ENCODE results near the gene GLP2R.

DNA sequence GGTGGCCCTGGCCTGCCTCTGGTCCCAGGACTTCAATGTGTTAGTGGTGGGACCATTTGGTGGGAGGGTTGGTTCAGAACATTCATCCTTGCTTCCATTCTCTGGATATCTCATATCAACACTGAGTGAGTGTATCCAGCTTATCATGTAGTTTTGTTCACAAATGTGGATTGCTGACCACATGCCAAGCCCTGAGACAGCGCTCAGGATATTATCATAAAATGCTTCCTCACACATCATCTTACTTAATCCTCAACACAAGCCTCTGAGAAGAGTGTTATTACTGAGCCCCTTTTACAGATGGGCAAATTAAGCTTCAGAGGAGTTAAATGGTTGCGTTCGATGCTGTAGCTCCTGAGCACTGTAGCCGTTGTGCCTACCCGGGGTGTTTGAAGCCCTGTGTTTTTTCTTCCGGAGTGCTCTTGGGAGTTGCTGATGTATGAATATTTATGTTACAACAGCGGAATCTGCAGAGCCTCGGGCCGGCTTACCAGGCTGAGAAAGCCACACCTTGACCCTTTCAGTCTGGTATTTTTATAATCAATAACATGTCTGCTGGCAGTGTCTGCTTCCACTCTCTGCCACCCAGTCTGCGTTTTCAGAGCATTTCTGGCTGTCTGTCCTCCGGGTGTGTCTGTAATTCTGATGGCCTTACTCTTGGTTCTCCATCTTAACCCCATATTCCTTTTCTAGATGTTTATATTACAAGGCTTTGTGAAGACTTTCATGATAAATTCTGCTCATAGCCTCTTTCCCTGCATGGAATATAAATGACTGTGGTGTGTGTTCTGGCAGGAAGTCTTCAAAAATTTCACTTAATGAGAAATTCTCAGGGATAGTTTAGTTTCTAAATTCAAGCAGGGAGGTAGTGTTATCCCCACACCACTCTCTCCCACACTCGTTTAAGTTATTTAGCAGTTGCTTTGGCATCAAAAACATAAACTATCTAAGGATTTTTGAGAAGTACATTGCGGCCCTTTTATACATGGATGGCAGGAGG is 2.9 kb downstream of the GLP2R start:
- TF ChIP-seq, protein P1, sequence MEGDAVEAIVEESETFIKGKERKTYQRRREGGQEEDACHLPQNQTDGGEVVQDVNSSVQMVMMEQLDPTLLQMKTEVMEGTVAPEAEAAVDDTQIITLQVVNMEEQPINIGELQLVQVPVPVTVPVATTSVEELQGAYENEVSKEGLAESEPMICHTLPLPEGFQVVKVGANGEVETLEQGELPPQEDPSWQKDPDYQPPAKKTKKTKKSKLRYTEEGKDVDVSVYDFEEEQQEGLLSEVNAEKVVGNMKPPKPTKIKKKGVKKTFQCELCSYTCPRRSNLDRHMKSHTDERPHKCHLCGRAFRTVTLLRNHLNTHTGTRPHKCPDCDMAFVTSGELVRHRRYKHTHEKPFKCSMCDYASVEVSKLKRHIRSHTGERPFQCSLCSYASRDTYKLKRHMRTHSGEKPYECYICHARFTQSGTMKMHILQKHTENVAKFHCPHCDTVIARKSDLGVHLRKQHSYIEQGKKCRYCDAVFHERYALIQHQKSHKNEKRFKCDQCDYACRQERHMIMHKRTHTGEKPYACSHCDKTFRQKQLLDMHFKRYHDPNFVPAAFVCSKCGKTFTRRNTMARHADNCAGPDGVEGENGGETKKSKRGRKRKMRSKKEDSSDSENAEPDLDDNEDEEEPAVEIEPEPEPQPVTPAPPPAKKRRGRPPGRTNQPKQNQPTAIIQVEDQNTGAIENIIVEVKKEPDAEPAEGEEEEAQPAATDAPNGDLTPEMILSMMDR (IDR thresholded peaks at IDR 0.05), result no peak
- TF ChIP-seq TCF7L2 (IDR thresholded peaks at IDR 0.05; ENCODE audit: low read depth, low read length) (no peak), POLR2AphosphoS5 (IDR thresholded peaks at IDR 0.05; ENCODE audit: low read depth, low read length) (no peak), REST (IDR thresholded peaks at IDR 0.05; ENCODE audit: insufficient read depth in 1 of 2, low read depth in 2 of 2, low read length in 1 of 2) (no peak), SIN3A (IDR thresholded peaks at IDR 0.05; ENCODE audit: borderline replicate concordance, insufficient read depth, low read depth, low read length) (no peak)

Data from Panc1 (cell line).